Parathyroid adenoma (tissue), 2 donors: Measurements from ENCODE around the gene SLC23A2.
"Not testable (repeated sequence)": the region's sequence is repeated elsewhere in the genome, so short reads cannot be mapped to it uniquely, and the experiment has no call there.

Source experiments
- H2AFZ ChIP-seq: fragments of 300-600 bp; sonication (generic); one replicate; pipeline ENCODE4 v1.7.0; 2017; ENCODE audit warnings: antibody characterized with exemption, mild to moderate bottlenecking
- H3K27ac ChIP-seq: fragments of 300-600 bp; sonication (generic); one replicate; pipeline ENCODE4 v1.7.0; 2017
- H3K27me3 ChIP-seq: fragments of 300-600 bp; sonication (generic); one replicate; pipeline ENCODE4 v1.7.0; 2017; ENCODE audit warnings: low read length; ENCODE audit not compliant: control insufficient read depth, insufficient read depth
- H3K36me3 ChIP-seq: fragments of 300-600 bp; sonication (generic); one replicate; pipeline ENCODE4 v1.7.0; 2017; ENCODE audit warnings: low read length; ENCODE audit not compliant: control insufficient read depth, insufficient read depth
- H3K4me1 ChIP-seq: fragments of 300-600 bp; sonication (generic); one replicate; pipeline ENCODE4 v1.7.0; 2017; ENCODE audit warnings: control low read depth
- H3K4me2 ChIP-seq: fragments of 300-600 bp; sonication (generic); one replicate; pipeline ENCODE4 v1.7.0; 2017; ENCODE audit warnings: low read length
- H3K4me3 ChIP-seq: fragments of 300-600 bp; sonication (generic); one replicate; pipeline ENCODE4 v1.7.0; 2017; ENCODE audit warnings: low read depth, low read length
- H3K79me2 ChIP-seq: fragments of 300-600 bp; sonication (generic); one replicate; pipeline ENCODE4 v1.7.0; 2017; ENCODE audit warnings: control low read depth
- H3K9ac ChIP-seq: fragments of 300-600 bp; sonication (generic); one replicate; pipeline ENCODE4 v1.7.0; 2017; ENCODE audit warnings: mild to moderate bottlenecking
- H3K9me3 ChIP-seq: fragments of 300-600 bp; sonication (generic); one replicate; pipeline ENCODE4 v1.7.0; 2017; ENCODE audit warnings: low read length; ENCODE audit not compliant: control insufficient read depth
- CTCF ChIP-seq: fragments of 300-600 bp; sonication (generic); IDR thresholded peaks from one replicate; pipeline ENCODE4 v1.7.0; 2017; ENCODE audit warnings: antibody characterized with exemption, mild to moderate bottlenecking
- donor health status: primary hyperparathyroidism.

SLC23A2 gene

GRCh38 chr20:4855097-4855496, 146.2 kb downstream of the SLC23A2 start:
- H3K27me3 ChIP-seq, result no peaks in the 10 kb centered on the region
- no peaks in the 10 kb centered on the region for H3K36me3 ChIP-seq
- H3K4me2 ChIP-seq, result no peak overlapping the region
- H3K4me1 ChIP-seq, result no peaks in the 10 kb centered on the region
- H3K9me3 ChIP-seq, result no peaks in the 10 kb centered on the region
- no peaks in the 10 kb centered on the region for H3K79me2 ChIP-seq
- H3K9ac ChIP-seq, result no peak overlapping the region
- no peak overlapping the region for H2AFZ ChIP-seq
- TF ChIP-seq CTCF, result no peak
- H3K4me3 ChIP-seq, result no peak overlapping the region
- H3K27ac ChIP-seq, result no peak overlapping the region

- H3K36me3 ChIP-seq, result no peaks in the 10 kb centered on the region
- no peak overlapping the region for H2AFZ ChIP-seq
These were observed 146.8 kb downstream of the SLC23A2 start for GRCh38 chr20:4854561-4854901.

GRCh38 chr20:4853757-4854560, 147.4 kb downstream of the SLC23A2 start:
- H3K9ac ChIP-seq, result no peak overlapping the region
- H2AFZ ChIP-seq, result no peak overlapping the region
- H3K4me1 ChIP-seq, result no peaks in the 10 kb centered on the region
- no peak overlapping the region for H3K4me3 ChIP-seq
- no peaks in the 10 kb centered on the region for H3K27me3 ChIP-seq
- no peaks in the 10 kb centered on the region for H3K9me3 ChIP-seq
- H3K79me2 ChIP-seq, result no peaks in the 10 kb centered on the region
- TF ChIP-seq CTCF, result no peak
- no peak overlapping the region for H3K4me2 ChIP-seq
- no peaks in the 10 kb centered on the region for H3K36me3 ChIP-seq
- H3K27ac ChIP-seq, result no peak overlapping the region

More at GRCh38 chr20:4854561-4854901, 146.8 kb downstream of the SLC23A2 start:
- Histone ChIP-seq H3K9ac (no peak overlapping the region), H3K4me3 (no peak overlapping the region), H3K4me1 (no peaks in the 10 kb centered on the region), H3K79me2 (no peaks in the 10 kb centered on the region), H3K4me2 (no peak overlapping the region), H3K27ac (no peak overlapping the region), H3K9me3 (no peaks in the 10 kb centered on the region), H3K27me3 (no peaks in the 10 kb centered on the region)
- TF ChIP-seq CTCF, result no peak

GRCh38 chr20:4853004-4853403, 148.3 kb downstream of the SLC23A2 start:
- Histone ChIP-seq H2AFZ (no peak overlapping the region), H3K9me3 (no peaks in the 10 kb centered on the region), H3K9ac (no peak overlapping the region), H3K4me1 (no peaks in the 10 kb centered on the region), H3K4me2 (no peak overlapping the region), H3K79me2 (no peaks in the 10 kb centered on the region), H3K4me3 (no peak overlapping the region), H3K27ac (no peak overlapping the region), H3K36me3 (no peaks in the 10 kb centered on the region), H3K27me3 (no peaks in the 10 kb centered on the region)
- no peak for TF ChIP-seq CTCF

- Histone ChIP-seq H3K9ac (no peak overlapping the region), H3K9me3 (no peaks in the 10 kb centered on the region), H3K27ac (no peak overlapping the region), H3K79me2 (no peaks in the 10 kb centered on the region), H3K36me3 (no peaks in the 10 kb centered on the region), H3K4me2 (no peak overlapping the region), H3K27me3 (no peaks in the 10 kb centered on the region), H3K4me1 (no peaks in the 10 kb centered on the region), H2AFZ (no peak overlapping the region), H3K4me3 (no peak overlapping the region)
- TF ChIP-seq CTCF, result no peak
These were observed 150.3 kb downstream of the SLC23A2 start for GRCh38 chr20:4850960-4851359.

- H3K36me3 ChIP-seq, H3K4me2 ChIP-seq, H3K4me1 ChIP-seq, H3K4me3 ChIP-seq, H3K9me3 ChIP-seq, H2AFZ ChIP-seq, H3K27me3 ChIP-seq, H3K79me2 ChIP-seq, H3K27ac ChIP-seq, H3K9ac ChIP-seq: not testable (repeated sequence)
These were observed 152.5 kb downstream of the SLC23A2 start for GRCh38 chr20:4848829-4849228.
